ENCODE results near the gene AS3MT.
"Not testable (repeated sequence)": the region's sequence is repeated elsewhere in the genome, so short reads cannot be mapped to it uniquely, and the experiment has no call there.

GRCh38 chr10:102844190-102844776 is 25.0 kb upstream of the AS3MT start:
- TF ChIP-seq CTCF, EZH2, EZH2phosphoT487 (IDR thresholded peaks at IDR 0.05): not testable (repeated sequence)

Data from neural progenitor cell (in vitro differentiated cells).